Measurements from ENCODE around the gene ZNF682.
A peak's percentile ranks its signal among the peaks of the same experiment; 100 is the strongest.
"Not testable (repeated sequence)": the region's sequence is repeated elsewhere in the genome, so short reads cannot be mapped to it uniquely, and the experiment has no call there.

Gene ZNF682

GRCh38 chr19:20070691-20071090 is 31.4 kb upstream of the ZNF682 start:
- DNase-seq (ENCODE audit: low spot score), result no peak
- Histone ChIP-seq H3K4me3 (no peak overlapping the region), H3K27ac (no peak overlapping the region)
- TF ChIP-seq, protein P1, sequence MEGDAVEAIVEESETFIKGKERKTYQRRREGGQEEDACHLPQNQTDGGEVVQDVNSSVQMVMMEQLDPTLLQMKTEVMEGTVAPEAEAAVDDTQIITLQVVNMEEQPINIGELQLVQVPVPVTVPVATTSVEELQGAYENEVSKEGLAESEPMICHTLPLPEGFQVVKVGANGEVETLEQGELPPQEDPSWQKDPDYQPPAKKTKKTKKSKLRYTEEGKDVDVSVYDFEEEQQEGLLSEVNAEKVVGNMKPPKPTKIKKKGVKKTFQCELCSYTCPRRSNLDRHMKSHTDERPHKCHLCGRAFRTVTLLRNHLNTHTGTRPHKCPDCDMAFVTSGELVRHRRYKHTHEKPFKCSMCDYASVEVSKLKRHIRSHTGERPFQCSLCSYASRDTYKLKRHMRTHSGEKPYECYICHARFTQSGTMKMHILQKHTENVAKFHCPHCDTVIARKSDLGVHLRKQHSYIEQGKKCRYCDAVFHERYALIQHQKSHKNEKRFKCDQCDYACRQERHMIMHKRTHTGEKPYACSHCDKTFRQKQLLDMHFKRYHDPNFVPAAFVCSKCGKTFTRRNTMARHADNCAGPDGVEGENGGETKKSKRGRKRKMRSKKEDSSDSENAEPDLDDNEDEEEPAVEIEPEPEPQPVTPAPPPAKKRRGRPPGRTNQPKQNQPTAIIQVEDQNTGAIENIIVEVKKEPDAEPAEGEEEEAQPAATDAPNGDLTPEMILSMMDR (IDR thresholded peaks at IDR 0.05), result no peak

DNA sequence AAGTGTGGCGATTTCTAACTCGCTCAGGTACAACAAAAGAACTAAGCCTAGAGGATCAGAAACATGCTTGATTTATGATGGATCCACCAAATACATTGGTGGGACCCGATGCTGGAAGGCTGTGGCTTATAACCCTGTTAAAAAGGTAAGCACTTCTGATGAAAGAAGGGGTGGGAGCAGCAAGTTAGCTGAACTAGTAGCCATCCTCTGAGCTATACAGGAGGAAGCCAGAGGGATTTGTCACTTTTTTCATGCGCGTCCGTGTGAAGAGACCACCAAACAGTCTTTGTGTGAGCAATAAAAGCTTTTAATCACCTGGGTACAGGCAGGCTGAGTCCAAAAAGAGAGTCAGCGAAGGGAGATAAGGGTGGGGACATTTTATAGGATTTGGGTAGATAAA is 29.3 kb upstream of the ZNF682 start:
- H3K4me3 ChIP-seq; H3K27ac ChIP-seq; DNase-seq (ENCODE audit: low spot score): not testable (repeated sequence)

DNA sequence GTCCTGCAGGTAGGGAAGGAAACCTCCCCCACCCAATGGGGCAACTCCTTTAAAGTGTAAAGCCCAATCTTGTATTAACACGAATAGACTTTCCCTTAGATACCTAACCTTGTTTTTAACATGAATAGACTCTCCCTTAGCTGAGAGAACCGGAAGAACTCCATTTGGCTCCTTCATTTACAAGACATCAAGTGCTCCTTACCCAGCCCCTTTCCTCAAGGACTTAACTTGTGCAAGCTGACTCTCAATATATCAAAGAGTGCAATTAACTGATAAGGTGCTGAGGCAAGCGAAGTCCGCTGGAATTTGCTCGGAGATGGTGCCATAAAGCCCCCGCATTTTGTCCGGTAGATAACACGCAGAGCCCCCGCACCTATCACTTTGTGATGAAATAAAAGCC is 28.6 kb upstream of the ZNF682 start:
- TF ChIP-seq, protein P1 (IDR thresholded peaks at IDR 0.05), result no peak
- no peak overlapping the region for H3K27ac ChIP-seq
- H3K4me3 ChIP-seq, result no peak overlapping the region
- no peak for DNase-seq (ENCODE audit: low spot score)

GRCh38 chr19:20066861-20067260 is 27.6 kb upstream of the ZNF682 start:
- no peak overlapping the region for H3K27ac ChIP-seq
- no peak overlapping the region for H3K4me3 ChIP-seq
- no peak for DNase-seq (ENCODE audit: low spot score)
- TF ChIP-seq, protein P1 (IDR thresholded peaks at IDR 0.05), result no peak

GRCh38 chr19:20060282-20060681 is 21.0 kb upstream of the ZNF682 start:
- Histone ChIP-seq H3K4me3 (no peak overlapping the region), H3K27ac (no peak overlapping the region)
- DNase-seq (ENCODE audit: low spot score), result no peak
- TF ChIP-seq, protein P1 (IDR thresholded peaks at IDR 0.05), result no peak

DNA sequence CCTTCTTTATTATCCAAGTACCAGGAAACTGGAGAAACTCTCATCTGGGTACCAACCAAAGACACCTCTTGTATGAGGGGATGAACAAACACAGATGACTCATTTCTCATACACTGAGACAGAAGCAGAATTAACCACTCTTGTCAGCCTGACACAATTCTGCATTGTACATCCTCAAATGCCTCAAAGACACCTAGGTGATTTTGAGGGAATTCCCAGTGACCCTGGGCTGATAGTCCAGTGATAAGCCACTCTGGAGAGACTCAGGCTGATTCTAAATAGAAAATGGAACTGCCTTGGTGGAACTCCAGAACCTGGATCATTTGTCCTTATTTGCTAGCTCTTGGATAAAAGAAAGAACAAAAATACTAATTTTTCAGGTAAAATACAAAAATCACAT is 19.4 kb upstream of the ZNF682 start:
- not testable (repeated sequence) for H3K4me3 ChIP-seq; DNase-seq (ENCODE audit: low spot score)

GRCh38 chr19:20051841-20052768 is 12.8 kb upstream of the ZNF682 start:
- DNase-seq (ENCODE audit: low spot score), result peak; percentile 97

More for the DNA sequence above, 19.4 kb upstream of the ZNF682 start:
- H3K27ac ChIP-seq, result not testable (repeated sequence)

DNA sequence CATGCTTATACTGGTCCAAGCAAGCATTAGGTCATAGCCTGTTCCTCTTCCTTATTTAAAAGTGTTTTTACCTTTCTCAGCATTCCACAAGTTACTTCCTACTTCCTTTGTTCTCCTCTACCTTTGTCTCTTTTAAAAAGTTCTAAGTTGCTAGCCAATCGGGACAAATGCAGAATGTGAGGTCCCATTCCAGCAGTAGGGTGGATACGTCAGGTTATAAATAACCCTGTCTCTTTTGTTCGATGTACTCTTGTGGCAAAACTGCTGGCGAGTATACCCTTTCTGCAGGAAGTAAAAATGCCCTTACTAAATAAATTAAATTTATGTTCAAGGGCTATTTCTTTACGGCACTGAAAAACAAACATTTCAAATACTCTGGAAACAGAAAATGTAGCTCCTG is 6.4 kb upstream of the ZNF682 start:
- H3K27ac ChIP-seq; DNase-seq (ENCODE audit: low spot score); H3K4me3 ChIP-seq: not testable (repeated sequence)

More at GRCh38 chr19:20051841-20052768, 12.8 kb upstream of the ZNF682 start:
- peak overlapping the region; percentile 50 to 83 for H3K27ac ChIP-seq
- peak overlapping the region; percentile 87 for H3K4me3 ChIP-seq
- TF ChIP-seq, protein P1 (IDR thresholded peaks at IDR 0.05), result no peak

All from coronary artery (tissue), 2 donors.